Measurements from ENCODE around the gene JADE3. TPM values are rescaled to one million over a fixed set of nuclear protein-coding genes. Genes with fewer than 3 reads are reported as not detected.

JADE3 gene
- total RNA-seq, 1 donor from 2014 or later = 17.0 TPM

GRCh38 chrX:46903458-46904242 is 8.6 kb upstream of the JADE3 start:
- H3K9me3 Mint-ChIP-seq = no peaks in the 10 kb centered on the region
- TF ChIP-seq CTCF (conservative IDR thresholded peaks at IDR 0.05) = peak; percentile 73
- no peaks in the 10 kb centered on the region for H3K27me3 Mint-ChIP-seq
- no peaks in the 10 kb centered on the region for H3K36me3 Mint-ChIP-seq
- peak overlapping the region; percentile 80 for H3K4me3 Mint-ChIP-seq
- DNase-seq (ENCODE audit: extremely low spot score, unreplicated experiment) = peak; percentile 70
- no peaks in the 10 kb centered on the region for H3K4me1 Mint-ChIP-seq (ENCODE audit: unreplicated experiment)
- no peak overlapping the region for H3K27ac Mint-ChIP-seq

DNA sequence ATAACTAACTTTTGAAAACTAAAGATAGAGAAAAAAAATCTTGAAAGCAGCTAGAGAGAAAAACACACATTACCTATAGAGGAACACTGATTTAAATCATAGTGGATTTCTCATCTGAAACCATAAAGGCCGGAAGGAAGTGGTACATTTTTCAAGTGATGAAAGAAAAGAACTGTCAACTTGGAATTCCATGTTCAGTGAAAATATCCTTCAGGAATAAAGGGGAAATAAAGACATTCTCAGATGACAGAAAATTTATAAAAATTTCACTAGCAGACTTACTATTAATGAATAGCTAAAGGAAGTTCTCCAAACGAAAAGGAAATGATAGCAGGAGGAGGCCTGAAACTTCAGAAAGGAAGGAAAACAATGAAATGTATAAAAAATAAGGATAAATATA is 7.6 kb upstream of the JADE3 start:
- Mint-ChIP-seq H3K9me3 (no peaks in the 10 kb centered on the region), H3K27ac (peak overlapping the region; percentile 34), H3K4me3 (no peak overlapping the region), H3K4me1 (ENCODE audit: unreplicated experiment) (no peaks in the 10 kb centered on the region), H3K27me3 (no peaks in the 10 kb centered on the region), H3K36me3 (no peaks in the 10 kb centered on the region)
- no peak for TF ChIP-seq CTCF (conservative IDR thresholded peaks at IDR 0.05)
- DNase-seq (ENCODE audit: extremely low spot score, unreplicated experiment) = no peak

DNA sequence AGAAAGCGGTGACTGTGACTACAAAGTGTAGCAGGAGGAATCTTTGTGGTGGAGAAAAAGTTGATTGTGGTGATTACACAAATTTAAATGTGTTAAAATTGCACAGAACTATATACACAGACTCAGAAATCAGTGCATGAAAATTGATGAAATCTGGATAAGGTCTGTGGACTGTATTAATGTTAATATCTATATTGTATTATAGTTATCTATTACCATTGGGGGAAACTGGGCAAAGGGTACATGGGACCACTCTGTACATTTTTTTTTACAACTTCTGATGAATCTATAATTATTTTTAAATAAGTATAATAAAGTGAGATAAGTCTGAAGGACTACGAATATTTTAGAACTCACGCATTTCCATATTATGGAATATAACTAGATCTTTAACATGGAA is 1.8 kb upstream of the JADE3 start:
- Mint-ChIP-seq H3K36me3 (no peaks in the 10 kb centered on the region), H3K4me3 (no peak overlapping the region), H3K27ac (no peak overlapping the region), H3K9me3 (no peaks in the 10 kb centered on the region), H3K4me1 (ENCODE audit: unreplicated experiment) (no peaks in the 10 kb centered on the region), H3K27me3 (no peaks in the 10 kb centered on the region)
- DNase-seq (ENCODE audit: extremely low spot score, unreplicated experiment) = no peak
- no peak for TF ChIP-seq CTCF (conservative IDR thresholded peaks at IDR 0.05)

DNA sequence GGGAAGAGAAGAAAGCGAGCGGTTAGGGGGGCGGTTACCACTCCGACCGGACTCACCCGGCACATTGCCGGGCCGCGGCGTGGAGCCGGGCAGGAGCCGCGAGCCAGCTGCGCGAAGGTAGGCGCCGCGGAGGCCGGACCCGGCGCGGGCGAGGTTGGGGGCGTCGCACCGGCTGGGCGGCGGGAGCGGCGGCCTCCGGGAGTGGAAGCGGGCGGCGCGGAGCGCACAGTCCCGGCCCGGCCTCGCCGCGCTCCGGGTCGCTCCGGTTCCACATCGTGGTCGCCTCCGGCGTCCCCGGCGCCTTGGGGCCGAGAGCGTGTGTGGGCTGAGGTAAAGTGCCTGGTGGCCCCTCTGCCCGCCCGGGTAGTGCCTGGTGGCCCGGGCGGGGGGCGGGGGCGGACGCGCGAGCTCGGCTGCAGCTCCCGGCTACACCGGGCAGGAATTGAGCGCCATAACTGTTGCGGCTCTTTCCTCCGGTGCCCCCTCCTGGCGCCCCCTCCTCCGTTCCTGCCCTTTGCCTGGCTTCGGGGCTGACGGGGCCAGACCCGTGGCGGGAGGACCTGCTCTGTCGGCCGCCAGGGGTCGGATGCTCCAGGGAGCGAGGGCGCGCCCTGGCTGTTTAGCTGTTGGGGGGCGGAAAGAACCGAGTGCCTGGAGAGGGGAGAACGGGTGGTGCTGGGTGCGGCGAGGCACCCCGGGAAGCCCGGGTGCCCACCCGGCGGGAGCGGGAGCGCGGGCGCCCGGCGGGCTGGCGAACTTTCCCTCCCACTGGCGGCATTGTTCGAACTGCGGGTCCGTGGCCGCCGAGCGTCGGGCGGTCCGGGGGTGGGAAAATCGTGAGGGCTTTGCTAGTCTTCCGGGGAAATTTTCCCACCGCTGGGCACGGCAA is 626 bp downstream of the JADE3 start:
- peak; percentile 71 for DNase-seq (ENCODE audit: extremely low spot score, unreplicated experiment)
- no peaks in the 10 kb centered on the region for H3K36me3 Mint-ChIP-seq
- peak overlapping the region; percentile 95 for H3K4me3 Mint-ChIP-seq
- H3K27me3 Mint-ChIP-seq = no peaks in the 10 kb centered on the region
- H3K27ac Mint-ChIP-seq = peak overlapping the region; percentile 93
- no peaks in the 10 kb centered on the region for H3K9me3 Mint-ChIP-seq
- TF ChIP-seq CTCF (conservative IDR thresholded peaks at IDR 0.05) = peak; percentile 73
- H3K4me1 Mint-ChIP-seq (ENCODE audit: unreplicated experiment) = no peaks in the 10 kb centered on the region

GRCh38 chrX:46913667-46914066 is 1.4 kb downstream of the JADE3 start:
- no peak for TF ChIP-seq CTCF (conservative IDR thresholded peaks at IDR 0.05)
- DNase-seq (ENCODE audit: extremely low spot score, unreplicated experiment) = no peak
- no peaks in the 10 kb centered on the region for H3K36me3 Mint-ChIP-seq
- H3K4me1 Mint-ChIP-seq (ENCODE audit: unreplicated experiment) = no peaks in the 10 kb centered on the region
- H3K9me3 Mint-ChIP-seq = no peaks in the 10 kb centered on the region
- H3K27ac Mint-ChIP-seq = peak overlapping the region; percentile 93
- H3K27me3 Mint-ChIP-seq = no peaks in the 10 kb centered on the region
- H3K4me3 Mint-ChIP-seq = peak overlapping the region; percentile 95
